ENCODE data around the gene TMEM131L.
"Not testable (repeated sequence)": the region's sequence is repeated elsewhere in the genome, so short reads cannot be mapped to it uniquely, and the experiment has no call there.

Gene TMEM131L

GRCh38 chr4:153469031-153469430, 2.9 kb downstream of the TMEM131L start:
- no peak overlapping the region for H3K4me3 ChIP-seq (replicated peaks in 1 of 2; ENCODE audit: low read depth in 2 of 2, low read length in 2 of 2)
- DNase-seq (ENCODE audit: low read depth in 2 of 2): no peak
- TF ChIP-seq CTCF (IDR thresholded peaks at IDR 0.05; ENCODE audit: low read depth, low read length): no peak

- not testable (repeated sequence) for DNase-seq (ENCODE audit: low read depth in 2 of 2); H3K4me3 ChIP-seq (replicated peaks in 1 of 2; ENCODE audit: low read depth in 2 of 2, low read length in 2 of 2)
Observed at GRCh38 chr4:153471071-153471697, 5.0 kb downstream of the TMEM131L start.

- no peak overlapping the region for H3K4me3 ChIP-seq (replicated peaks in 1 of 2; ENCODE audit: low read depth in 2 of 2, low read length in 2 of 2)
- DNase-seq (ENCODE audit: low read depth in 2 of 2): peak in 1 of 2 donors; percentile 51
- TF ChIP-seq CTCF (IDR thresholded peaks at IDR 0.05; ENCODE audit: low read depth, low read length): no peak
Observed at GRCh38 chr4:153471698-153472093, 5.5 kb downstream of the TMEM131L start.

GRCh38 chr4:153472122-153473037, 6.2 kb downstream of the TMEM131L start:
- no peak overlapping the region for H3K4me3 ChIP-seq (replicated peaks in 1 of 2; ENCODE audit: low read depth in 2 of 2, low read length in 2 of 2)

GRCh38 chr4:153474251-153474650, 8.1 kb downstream of the TMEM131L start:
- H3K4me3 ChIP-seq (replicated peaks in 1 of 2; ENCODE audit: low read depth in 2 of 2, low read length in 2 of 2): no peak overlapping the region
- no peak for TF ChIP-seq CTCF (IDR thresholded peaks at IDR 0.05; ENCODE audit: low read depth, low read length)
- DNase-seq (ENCODE audit: low read depth in 2 of 2): no peak

More at GRCh38 chr4:153472122-153473037, 6.2 kb downstream of the TMEM131L start:
- DNase-seq (ENCODE audit: low read depth in 2 of 2): no peak
- TF ChIP-seq CTCF (IDR thresholded peaks at IDR 0.05; ENCODE audit: low read depth, low read length): no peak

GRCh38 chr4:153476829-153477574, 10.8 kb downstream of the TMEM131L start:
- no peak for DNase-seq (ENCODE audit: low read depth in 2 of 2)
- no peak for TF ChIP-seq CTCF (IDR thresholded peaks at IDR 0.05; ENCODE audit: low read depth, low read length)

GRCh38 chr4:153479101-153479500, 12.9 kb downstream of the TMEM131L start:
- no peak for TF ChIP-seq CTCF (IDR thresholded peaks at IDR 0.05; ENCODE audit: low read depth, low read length)
- H3K4me3 ChIP-seq (replicated peaks in 1 of 2; ENCODE audit: low read depth in 2 of 2, low read length in 2 of 2): no peak overlapping the region
- DNase-seq (ENCODE audit: low read depth in 2 of 2): no peak

More at GRCh38 chr4:153476829-153477574, 10.8 kb downstream of the TMEM131L start:
- H3K4me3 ChIP-seq (replicated peaks in 1 of 2; ENCODE audit: low read depth in 2 of 2, low read length in 2 of 2): no peak overlapping the region
